Dermis blood vessel endothelial cell (primary cell): Measurements from ENCODE around the gene RLN1. TPM values are rescaled to one million over a fixed set of nuclear protein-coding genes. Genes with fewer than 3 reads are reported as not detected.
"Not testable (repeated sequence)": the region's sequence is repeated elsewhere in the genome, so short reads cannot be mapped to it uniquely, and the experiment has no call there.

Experiments used
- DNase-seq: peaks from one replicate; pipeline ENCODE4 v3.0.0; 2010
- total RNA-seq: library from RNA; depleted of rRNA; stranded (reverse); fragments of >200 nt; gene quantifications from 2 replicates; pipeline ENCODE4 v1.2.3, GENCODE V29; 2014

The RLN1 gene
- not detected in 2 replicates for total RNA-seq

DNA sequence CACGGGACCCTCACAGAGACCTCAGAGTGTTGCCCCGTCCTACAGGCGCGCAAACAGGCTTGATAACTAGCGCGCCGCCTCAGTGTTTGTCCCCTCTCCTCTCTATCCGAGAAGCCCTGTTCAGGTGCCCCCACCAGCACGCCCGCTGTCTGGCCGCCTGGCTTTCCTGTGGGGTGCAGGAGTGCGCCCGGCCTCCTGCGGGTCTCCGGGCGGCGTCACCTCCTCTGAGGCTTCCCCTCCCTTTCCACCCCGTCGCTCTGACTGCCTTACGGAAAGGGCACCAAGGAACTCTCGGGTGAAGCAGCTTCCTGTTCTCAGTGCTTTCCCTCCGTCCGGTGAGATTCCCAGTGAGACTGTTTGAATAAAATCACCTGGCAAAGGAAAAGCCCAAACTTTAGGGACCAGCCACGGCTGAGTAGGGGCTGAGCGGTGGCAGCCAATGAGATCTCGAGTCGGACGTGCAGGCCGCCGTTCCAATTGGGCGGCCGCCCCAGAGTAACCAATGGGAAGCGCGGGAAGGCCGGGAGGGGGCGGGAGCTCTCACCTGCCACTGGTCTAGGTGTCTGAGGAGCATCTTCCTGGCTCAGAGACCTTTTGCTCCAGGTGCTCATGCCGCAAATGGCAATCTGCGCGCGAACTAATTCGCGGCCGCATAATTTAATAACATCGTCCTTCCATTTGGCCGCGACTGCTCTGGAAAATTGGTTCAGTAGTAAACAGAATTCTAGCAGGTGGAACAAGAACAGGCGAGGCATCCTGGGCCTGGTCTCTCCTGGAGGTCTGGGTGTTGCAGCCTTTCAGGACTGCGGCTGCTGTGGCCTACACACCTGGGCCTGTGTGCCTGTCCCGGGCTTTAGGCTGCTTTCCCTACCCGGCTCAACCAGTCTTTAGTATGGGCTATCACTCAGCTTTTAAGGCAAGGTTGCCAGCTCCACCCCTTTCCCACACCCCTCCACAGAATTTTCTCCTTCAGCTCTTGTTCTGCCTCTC, at the start of gene RLN1:
Gene RLN1, minus strand, starts transcription at position 885 of the 990 bp plus-strand sequence. Its CDS starts 130 bp downstream, at position 755.
- peak; percentile 1 for DNase-seq

- no peak for DNase-seq
Observed at GRCh38 chr9:5389109-5389732, 49.5 kb upstream of the RLN1 start.

- DNase-seq, result no peak
Observed at GRCh38 chr9:5388026-5388819, 48.5 kb upstream of the RLN1 start.

DNA sequence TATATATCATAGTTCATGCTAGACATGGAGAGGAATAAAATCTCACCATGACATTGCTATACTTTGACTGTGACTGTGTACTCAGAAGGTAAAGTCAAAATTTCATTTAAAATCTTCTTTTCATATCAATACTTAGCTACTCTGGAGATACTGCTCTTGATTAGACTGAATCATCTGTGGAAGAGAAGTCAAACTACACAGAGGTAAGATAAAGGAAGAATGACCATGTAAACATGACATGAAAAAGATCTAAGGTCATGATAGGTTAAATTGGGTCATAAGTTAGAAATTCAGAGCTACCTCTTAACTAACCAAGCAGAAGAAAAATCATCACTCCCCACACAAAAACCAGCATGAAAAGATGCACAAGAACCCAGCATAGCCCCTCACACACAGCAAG, 44.8 kb upstream of the RLN1 start:
- DNase-seq, result no peak

DNA sequence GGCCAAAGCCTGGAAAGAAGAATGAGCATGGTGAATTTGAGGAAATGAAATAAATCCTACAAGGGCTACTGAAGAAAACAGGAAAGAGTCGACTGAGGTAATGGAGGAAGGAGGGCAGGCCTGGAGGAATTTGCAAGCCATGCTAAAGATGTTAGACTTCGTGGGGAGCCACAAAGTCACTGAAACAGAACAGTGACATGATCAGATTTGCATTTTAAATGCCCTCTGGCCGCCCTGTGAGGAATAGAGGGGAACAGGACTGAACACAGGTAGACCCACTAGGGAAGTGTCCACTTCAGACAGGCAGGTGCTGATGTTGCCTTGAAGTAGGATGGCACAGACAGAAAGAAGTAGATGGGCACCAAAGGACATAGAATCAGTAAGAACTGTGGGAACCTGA, 42.8 kb upstream of the RLN1 start:
- no peak for DNase-seq

DNA sequence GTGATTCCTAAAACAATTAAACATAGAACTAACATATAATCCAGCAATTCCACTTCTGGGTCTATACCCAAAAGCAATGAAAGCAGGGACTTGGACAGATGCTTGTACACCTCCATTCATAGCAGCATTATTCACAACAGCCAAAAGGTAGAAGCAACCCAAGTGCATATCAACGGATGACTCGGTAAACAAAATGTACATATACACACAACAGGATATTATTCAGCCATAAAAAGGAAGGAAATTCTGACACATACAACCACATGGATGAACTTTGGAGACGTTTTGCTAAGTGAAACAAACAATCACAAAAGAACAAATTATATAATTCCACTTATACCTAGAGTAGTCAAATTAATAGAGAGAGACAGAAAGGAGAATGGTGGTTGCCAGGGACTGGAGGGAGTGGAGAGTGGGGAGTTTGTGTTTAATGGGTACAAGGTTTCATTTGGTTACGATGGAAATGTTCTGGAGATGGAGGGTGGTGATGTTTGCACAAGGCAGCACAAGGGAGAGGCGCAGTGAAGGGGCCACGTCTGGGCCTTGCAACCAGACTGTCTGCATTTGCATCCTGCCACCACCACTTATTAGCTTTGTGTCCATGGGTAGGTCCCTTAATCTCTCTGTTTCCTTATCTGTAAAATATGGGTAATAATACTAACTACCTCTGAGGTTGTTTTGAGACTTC, 36.3 kb upstream of the RLN1 start:
- DNase-seq, result peak; percentile 75

- peak; percentile 39 for DNase-seq
Observed at GRCh38 chr9:5375091-5375490, 35.4 kb upstream of the RLN1 start.

DNA sequence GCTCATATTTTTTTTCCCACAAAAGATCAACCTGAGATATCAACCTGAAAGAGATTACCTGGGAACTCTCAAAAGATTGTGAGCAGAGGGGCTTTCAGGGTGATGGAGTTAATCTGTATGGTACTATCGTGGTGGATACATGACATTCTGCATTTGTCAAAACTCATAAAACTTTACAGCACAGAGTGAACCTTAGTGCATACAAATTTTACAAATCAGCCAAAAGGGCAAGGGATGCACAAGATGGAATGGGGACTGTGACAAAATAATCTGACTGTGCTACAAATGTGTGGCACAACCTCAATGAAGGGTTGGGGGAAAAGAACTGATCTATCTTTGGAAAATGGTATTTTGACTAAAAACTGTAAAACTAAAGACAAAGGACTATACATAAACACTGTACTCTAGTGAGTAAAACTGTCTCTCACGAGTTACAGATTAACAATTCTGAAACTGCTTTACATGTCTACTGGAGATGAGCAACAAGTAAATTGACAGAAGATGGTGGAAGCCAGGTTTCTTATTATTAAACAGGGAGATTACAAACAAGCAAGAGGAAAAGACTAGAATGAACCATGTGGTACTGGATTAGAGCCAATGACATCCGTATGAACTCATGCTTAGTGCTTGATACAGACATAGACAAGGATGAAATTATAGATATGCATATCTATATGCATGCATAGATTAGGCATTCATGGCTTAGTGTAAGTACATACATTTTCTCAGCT, 24.8 kb upstream of the RLN1 start:
- no peak for DNase-seq

DNA sequence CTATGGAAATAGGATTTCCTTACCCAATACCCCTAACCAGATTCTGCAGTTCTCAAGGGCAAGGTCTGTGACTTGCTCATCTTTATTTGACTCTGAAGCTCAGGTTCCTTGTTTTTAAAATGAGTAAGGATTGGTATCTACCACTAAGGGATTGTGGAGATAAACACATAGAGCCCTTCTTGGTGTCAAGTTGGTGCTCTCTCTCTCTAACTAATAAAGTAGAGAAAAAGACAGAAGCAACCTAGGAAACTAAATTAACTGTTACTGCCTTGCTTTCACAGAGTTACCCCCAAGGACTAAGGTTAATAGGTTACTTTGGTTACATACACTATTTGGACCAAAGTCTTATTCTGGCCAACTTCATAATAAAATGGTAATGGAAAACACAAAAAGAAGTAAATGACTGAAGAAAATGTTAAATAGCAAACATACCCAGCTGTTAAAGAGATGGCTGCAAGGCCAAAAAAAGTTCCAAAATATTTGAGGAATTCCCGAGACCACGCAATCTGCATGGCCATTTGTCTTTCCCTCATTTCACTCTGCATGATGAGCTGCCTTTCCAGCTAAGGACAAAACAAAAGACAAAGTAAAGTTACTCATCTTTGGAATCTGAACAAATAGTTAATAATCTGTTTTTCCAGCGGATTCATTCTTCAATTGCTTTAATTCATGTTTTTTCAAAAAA, 21.8 kb upstream of the RLN1 start:
- no peak for DNase-seq

DNA sequence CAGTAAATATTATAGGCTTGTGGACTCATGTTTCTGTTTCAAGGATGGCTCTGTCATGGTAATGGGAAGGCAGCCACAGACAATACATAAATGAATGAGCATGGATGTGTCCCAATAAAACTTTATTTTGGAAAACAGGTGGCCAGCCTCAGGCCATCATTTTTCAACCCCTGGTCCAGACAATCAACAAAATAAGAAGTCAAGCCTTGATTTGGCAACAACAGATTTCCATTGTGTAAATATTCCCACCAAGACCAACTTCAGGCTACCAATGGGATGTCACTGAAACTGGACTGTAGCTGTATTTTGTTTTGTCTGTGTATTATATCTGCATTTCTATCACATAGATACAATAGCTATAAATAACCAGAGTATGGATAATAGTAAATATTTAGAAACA, 20.7 kb upstream of the RLN1 start:
- DNase-seq, result no peak

DNA sequence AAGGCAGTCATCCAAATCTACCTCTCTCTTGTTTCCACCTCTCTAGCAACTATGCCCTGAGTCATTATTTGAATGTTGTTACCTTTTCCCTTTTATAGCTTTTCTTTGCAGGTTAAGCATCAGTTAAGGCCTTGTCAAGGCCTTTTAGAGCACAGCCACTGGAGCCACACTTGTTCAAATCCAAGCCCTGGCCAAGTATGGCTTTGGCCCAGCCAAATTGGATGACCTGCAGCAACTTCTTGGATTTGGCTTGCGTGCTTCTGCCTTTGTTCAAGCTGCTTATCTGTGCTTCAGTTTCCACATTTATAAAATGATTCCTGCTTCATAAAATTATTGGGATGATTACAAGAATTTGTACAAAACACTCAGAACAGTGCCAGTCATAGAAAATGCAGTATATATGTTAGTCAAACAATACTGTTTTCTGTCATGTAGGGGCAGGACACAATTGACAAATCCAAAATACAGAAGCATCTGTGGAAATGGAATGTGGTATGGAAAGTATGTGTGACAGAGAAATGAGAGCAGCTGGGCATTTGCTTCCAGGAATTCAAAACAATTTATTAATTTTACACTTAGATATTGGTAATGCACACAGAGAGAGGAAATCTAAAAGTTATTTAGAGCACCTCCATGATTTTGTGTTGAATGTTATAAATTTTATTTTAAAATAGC, 17.9 kb upstream of the RLN1 start:
- no peak for DNase-seq

- no peak for DNase-seq
Observed at GRCh38 chr9:5355817-5356216, 16.1 kb upstream of the RLN1 start.

GRCh38 chr9:5355226-5355625, 15.6 kb upstream of the RLN1 start:
- no peak for DNase-seq

DNA sequence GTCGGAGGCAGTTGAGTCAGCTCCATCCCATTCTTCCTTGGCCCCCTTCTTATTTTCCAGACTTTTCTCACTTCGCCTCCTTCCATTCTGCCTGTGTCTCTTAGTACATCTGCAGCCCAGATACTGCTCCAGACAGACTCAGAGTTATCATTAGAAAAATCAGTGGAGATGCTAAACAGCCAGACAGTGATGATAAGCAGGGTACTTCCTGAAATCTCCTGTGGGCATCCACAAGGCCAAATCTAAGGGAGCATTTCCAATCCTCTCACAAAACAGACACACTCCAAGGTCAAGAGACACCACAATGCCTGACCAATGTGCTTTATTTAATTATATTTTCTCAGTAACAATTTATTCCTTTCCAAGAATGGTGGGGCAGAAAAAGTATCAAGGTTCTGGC, 14.5 kb upstream of the RLN1 start:
- DNase-seq, result no peak

DNA sequence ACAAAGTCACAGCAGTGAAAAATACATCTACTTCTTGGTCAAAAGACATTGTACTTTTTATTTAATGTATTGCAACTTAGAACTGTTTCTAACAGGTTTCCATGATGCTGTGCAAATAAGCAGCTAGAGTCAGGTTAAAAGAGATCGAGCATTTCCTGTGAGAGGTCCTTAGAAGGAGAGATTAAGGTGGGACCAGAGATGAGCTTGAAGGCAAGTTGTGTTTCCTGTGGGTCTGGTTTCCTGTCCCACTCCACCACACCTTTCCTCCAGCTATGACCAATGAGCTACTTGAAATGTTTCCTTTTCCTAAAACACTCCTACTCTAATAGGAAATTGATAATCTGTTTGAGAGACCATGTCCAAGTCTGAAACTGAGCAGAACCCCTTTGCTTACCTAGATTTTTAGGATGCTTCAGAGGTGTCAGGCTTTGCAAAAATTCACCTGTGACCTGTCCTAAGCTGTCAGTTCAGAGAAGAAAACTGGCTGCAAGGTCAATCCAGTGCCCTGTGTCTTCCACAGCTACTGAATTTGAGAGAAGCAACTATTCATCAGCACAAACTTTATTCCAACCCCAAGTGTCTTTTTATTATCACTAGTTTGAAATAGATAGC, 13.1 kb upstream of the RLN1 start:
- no peak for DNase-seq

- no peak for DNase-seq
Observed at GRCh38 chr9:5336688-5337087, 3.0 kb downstream of the RLN1 start.

DNA sequence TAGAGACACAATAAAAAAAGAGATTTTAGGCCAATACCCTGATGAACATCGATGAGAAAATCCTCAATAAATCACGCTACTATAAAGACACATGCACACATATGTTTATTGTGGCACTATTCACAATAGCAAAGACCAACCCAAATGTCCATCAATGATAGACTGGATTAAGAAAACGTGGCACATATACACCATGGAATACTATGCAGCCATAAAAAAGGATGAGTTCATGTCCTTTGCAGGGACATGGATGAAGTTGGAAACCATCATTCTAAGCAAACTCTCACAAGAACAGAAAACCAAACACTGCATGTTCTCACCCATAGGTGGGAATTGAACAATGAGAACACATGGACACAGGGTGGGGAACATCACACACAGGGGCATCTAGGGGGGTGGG, 8.4 kb downstream of the RLN1 start:
- DNase-seq, result not testable (repeated sequence)

GRCh38 chr9:5326893-5327548, 12.7 kb downstream of the RLN1 start:
- DNase-seq, result no peak

- DNase-seq, result no peak
Observed at GRCh38 chr9:5326187-5326586, 13.5 kb downstream of the RLN1 start.

- DNase-seq, result peak; percentile 2
Observed at GRCh38 chr9:5321601-5322000, 18.1 kb downstream of the RLN1 start.
